ENCODE data around the gene ANKS6. TPM values are rescaled to one million over a fixed set of nuclear protein-coding genes. Genes with fewer than 3 reads are reported as not detected.

Gene ANKS6
- total RNA-seq, 1 donor from 2014 or later: 16.0 TPM

- Histone ChIP-seq H3K79me2 (ENCODE audit: low read depth) (no peaks in the 10 kb centered on the region), H3K27ac (no peak overlapping the region), H3K4me1 (no peaks in the 10 kb centered on the region), H4K20me1 (ENCODE audit: low read depth) (no peaks in the 10 kb centered on the region), H3K4me3 (no peak overlapping the region), H3K4me2 (no peak overlapping the region), H3K9ac (no peak overlapping the region), H3K27me3 (no peaks in the 10 kb centered on the region), H2AFZ (replicated peaks) (no peak overlapping the region), H3K36me3 (no peaks in the 10 kb centered on the region), H3K9me3 (ENCODE audit: low read depth) (no peaks in the 10 kb centered on the region), H3F3A (ENCODE audit: low read depth) (no peaks in the 10 kb centered on the region)
- Mint-ChIP-seq H3K36me3 (peaks cover 23% of the 10 kb centered on the region), H3K27me3 (ENCODE audit: insufficient read depth, low read depth) (no peaks in the 10 kb centered on the region), H3K9me3 (no peaks in the 10 kb centered on the region), H3K4me1 (no peaks in the 10 kb centered on the region), H3K27ac (no peak overlapping the region), H3K4me3 (no peak overlapping the region)
- no peak for TF ChIP-seq EZH2 (IDR thresholded peaks at IDR 0.05)
- no peak for TF ChIP-seq EZH2phosphoT487 (IDR thresholded peaks at IDR 0.05)
- TF ChIP-seq CTCF (IDR thresholded peaks at IDR 0.05): no peak
- DNase-seq (ENCODE audit: low spot score): no peak
Measured at GRCh38 chr9:98839724-98840123, 43.4 kb upstream of the ANKS6 start.

- Histone ChIP-seq H4K20me1 (ENCODE audit: low read depth) (no peaks in the 10 kb centered on the region), H3K79me2 (ENCODE audit: low read depth) (no peaks in the 10 kb centered on the region), H3K4me2 (no peak overlapping the region), H3K9me3 (ENCODE audit: low read depth) (no peaks in the 10 kb centered on the region), H3K9ac (no peak overlapping the region), H3K27me3 (no peaks in the 10 kb centered on the region), H3K27ac (no peak overlapping the region), H3K4me3 (no peak overlapping the region), H3K4me1 (no peaks in the 10 kb centered on the region), H2AFZ (replicated peaks) (no peak overlapping the region), H3K36me3 (no peaks in the 10 kb centered on the region), H3F3A (ENCODE audit: low read depth) (no peaks in the 10 kb centered on the region)
- Mint-ChIP-seq H3K4me1 (no peaks in the 10 kb centered on the region), H3K36me3 (peaks cover 25% of the 10 kb centered on the region), H3K27ac (no peak overlapping the region), H3K4me3 (no peak overlapping the region), H3K9me3 (no peaks in the 10 kb centered on the region), H3K27me3 (ENCODE audit: insufficient read depth, low read depth) (no peaks in the 10 kb centered on the region)
- TF ChIP-seq EZH2phosphoT487 (IDR thresholded peaks at IDR 0.05) (no peak), EZH2 (IDR thresholded peaks at IDR 0.05) (no peak), CTCF (IDR thresholded peaks at IDR 0.05) (no peak)
- DNase-seq (ENCODE audit: low spot score): no peak
Measured at GRCh38 chr9:98838868-98839565, 42.7 kb upstream of the ANKS6 start.

GRCh38 chr9:98838155-98838867 lies 42.0 kb upstream of the ANKS6 start:
- no peaks in the 10 kb centered on the region for H3K9me3 Mint-ChIP-seq
- H3K4me3 ChIP-seq: no peak overlapping the region
- no peaks in the 10 kb centered on the region for H3F3A ChIP-seq (ENCODE audit: low read depth)
- no peak overlapping the region for H2AFZ ChIP-seq (replicated peaks)
- no peak overlapping the region for H3K4me3 Mint-ChIP-seq
- H3K9ac ChIP-seq: no peak overlapping the region
- no peaks in the 10 kb centered on the region for H3K9me3 ChIP-seq (ENCODE audit: low read depth)
- H3K79me2 ChIP-seq (ENCODE audit: low read depth): no peaks in the 10 kb centered on the region
- no peak overlapping the region for H3K27ac Mint-ChIP-seq
- H3K36me3 ChIP-seq: no peaks in the 10 kb centered on the region
- no peak overlapping the region for H3K27ac ChIP-seq
- H3K4me1 Mint-ChIP-seq: no peaks in the 10 kb centered on the region
- H3K4me1 ChIP-seq: no peaks in the 10 kb centered on the region
- no peaks in the 10 kb centered on the region for H3K27me3 Mint-ChIP-seq (ENCODE audit: insufficient read depth, low read depth)
- no peak for DNase-seq (ENCODE audit: low spot score)
- no peaks in the 10 kb centered on the region for H3K27me3 ChIP-seq
- H3K4me2 ChIP-seq: no peak overlapping the region
- no peak for TF ChIP-seq CTCF (IDR thresholded peaks at IDR 0.05)
- no peak for TF ChIP-seq EZH2 (IDR thresholded peaks at IDR 0.05)
- no peak for TF ChIP-seq EZH2phosphoT487 (IDR thresholded peaks at IDR 0.05)
- H4K20me1 ChIP-seq (ENCODE audit: low read depth): no peaks in the 10 kb centered on the region
- H3K36me3 Mint-ChIP-seq: peaks cover 26% of the 10 kb centered on the region
